ENCODE measurements around the gene ZNF516.

The ZNF516 gene

GRCh38 chr18:76359909-76360308 is 135.1 kb downstream of the ZNF516 start:
- H3K4me2 ChIP-seq (ENCODE audit: insufficient read depth, low read length) = no peak overlapping the region
- no peaks in the 10 kb centered on the region for H3K79me2 ChIP-seq (ENCODE audit: insufficient read depth, low read length)
- peaks cover 13% of the 10 kb centered on the region; the same call in 1 of the 2 replicates for H3K4me1 ChIP-seq (ENCODE audit: insufficient read depth, low read length)
- H3K27ac ChIP-seq (ENCODE audit: low read length) = no peak overlapping the region
- H2AFZ ChIP-seq (ENCODE audit: low read depth, low read length) = no peak overlapping the region
- H3K27me3 ChIP-seq (ENCODE audit: insufficient read depth, low read length, poor library complexity) = no peaks in the 10 kb centered on the region
- no peaks in the 10 kb centered on the region for H3K9me3 ChIP-seq (ENCODE audit: insufficient read depth, low read length, severe bottlenecking)
- no peaks in the 10 kb centered on the region for H3K36me3 ChIP-seq (ENCODE audit: insufficient read depth, low read length)
- no peak overlapping the region for H3K4me3 ChIP-seq (ENCODE audit: low read depth in 1 of 2, low read length in 2 of 2)
- no peaks in the 10 kb centered on the region for H4K20me1 ChIP-seq (ENCODE audit: insufficient read depth, low read length)
- no peak overlapping the region for H3K9ac ChIP-seq (ENCODE audit: low read depth, low read length)
- DNase-seq (no peak), ATAC-seq (ENCODE audit: insufficient read depth, low read depth) (0 out of 3 replicates have a peak, but pooled peaks have one; percentile 27)
- TF ChIP-seq EZH2 (IDR thresholded peaks at IDR 0.05; ENCODE audit: borderline replicate concordance, low read depth, low read length, severe bottlenecking) = no peak
- no peak for TF ChIP-seq CTCF (IDR thresholded peaks at IDR 0.05; ENCODE audit: borderline replicate concordance, extremely low read depth, low read length, poor library complexity, severe bottlenecking)

GRCh38 chr18:76358774-76359173 is 136.3 kb downstream of the ZNF516 start:
- Histone ChIP-seq H3K4me1 (ENCODE audit: insufficient read depth, low read length) (peaks cover 13% of the 10 kb centered on the region; the same call in 1 of the 2 replicates), H2AFZ (ENCODE audit: low read depth, low read length) (peak overlapping the region; percentile 8; the same call in 1 of the 2 replicates), H3K79me2 (ENCODE audit: insufficient read depth, low read length) (no peaks in the 10 kb centered on the region), H3K4me2 (ENCODE audit: insufficient read depth, low read length) (no peak overlapping the region), H3K36me3 (ENCODE audit: insufficient read depth, low read length) (0 out of 2 replicates have a peak, but pooled peaks cover 1% of the 10 kb centered on the region), H3K4me3 (ENCODE audit: low read depth in 1 of 2, low read length in 2 of 2) (no peak overlapping the region), H3K9me3 (ENCODE audit: insufficient read depth, low read length, severe bottlenecking) (peaks cover 6% of the 10 kb centered on the region), H4K20me1 (ENCODE audit: insufficient read depth, low read length) (no peaks in the 10 kb centered on the region), H3K27me3 (ENCODE audit: insufficient read depth, low read length, poor library complexity) (no peaks in the 10 kb centered on the region), H3K9ac (ENCODE audit: low read depth, low read length) (no peak overlapping the region), H3K27ac (ENCODE audit: low read length) (no peak overlapping the region)
- DNase-seq (no peak), ATAC-seq (ENCODE audit: insufficient read depth, low read depth) (no peak; the same call in 2 of the 3 replicates)
- TF ChIP-seq EZH2 (IDR thresholded peaks at IDR 0.05; ENCODE audit: borderline replicate concordance, low read depth, low read length, severe bottlenecking) (no peak), CTCF (IDR thresholded peaks at IDR 0.05; ENCODE audit: borderline replicate concordance, extremely low read depth, low read length, poor library complexity, severe bottlenecking) (no peak)

- no peak overlapping the region for H3K4me2 ChIP-seq (ENCODE audit: insufficient read depth, low read length)
- no peak overlapping the region for H2AFZ ChIP-seq (ENCODE audit: low read depth, low read length)
- DNase-seq (no peak), ATAC-seq (ENCODE audit: insufficient read depth, low read depth) (no peak)
- TF ChIP-seq CTCF (IDR thresholded peaks at IDR 0.05; ENCODE audit: borderline replicate concordance, extremely low read depth, low read length, poor library complexity, severe bottlenecking) = no peak
- no peak for TF ChIP-seq EZH2 (IDR thresholded peaks at IDR 0.05; ENCODE audit: borderline replicate concordance, low read depth, low read length, severe bottlenecking)
- peaks cover 15% of the 10 kb centered on the region for H3K9me3 ChIP-seq (ENCODE audit: insufficient read depth, low read length, severe bottlenecking)
- no peak overlapping the region for H3K9ac ChIP-seq (ENCODE audit: low read depth, low read length)
- no peak overlapping the region for H3K4me3 ChIP-seq (ENCODE audit: low read depth in 1 of 2, low read length in 2 of 2)
- 0 out of 2 replicates have a peak, but pooled peaks cover 3% of the 10 kb centered on the region for H3K36me3 ChIP-seq (ENCODE audit: insufficient read depth, low read length)
- peaks cover 13% of the 10 kb centered on the region; the same call in 1 of the 2 replicates for H3K4me1 ChIP-seq (ENCODE audit: insufficient read depth, low read length)
- H3K27me3 ChIP-seq (ENCODE audit: insufficient read depth, low read length, poor library complexity) = no peaks in the 10 kb centered on the region
- no peaks in the 10 kb centered on the region for H3K79me2 ChIP-seq (ENCODE audit: insufficient read depth, low read length)
- H3K27ac ChIP-seq (ENCODE audit: low read length) = no peak overlapping the region
- no peaks in the 10 kb centered on the region for H4K20me1 ChIP-seq (ENCODE audit: insufficient read depth, low read length)
These were observed 137.3 kb downstream of the ZNF516 start for GRCh38 chr18:76357585-76358260.
